Measurements from ENCODE around the gene PLPPR3.

The PLPPR3 gene

DNA sequence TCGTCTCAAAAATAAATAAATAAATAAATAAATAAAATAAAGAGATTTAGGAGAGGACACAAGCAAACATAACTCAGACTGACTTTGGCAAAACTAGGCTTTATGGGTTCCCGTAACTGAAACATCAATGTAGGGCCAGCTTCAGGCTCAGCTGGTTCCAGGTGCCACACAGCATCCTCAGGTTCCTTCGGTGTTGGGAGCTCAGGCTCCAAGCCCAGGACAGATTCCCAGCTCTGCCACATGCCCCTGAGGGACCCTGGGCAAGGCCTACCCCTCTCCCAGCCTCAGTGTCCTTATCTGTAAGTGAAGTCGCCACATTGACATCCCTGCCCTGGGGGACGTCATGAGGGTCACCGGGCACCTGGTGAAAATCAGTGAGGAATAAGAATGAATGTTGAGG, 52.1 kb downstream of the PLPPR3 start:
- DNase-seq = no peak

DNA sequence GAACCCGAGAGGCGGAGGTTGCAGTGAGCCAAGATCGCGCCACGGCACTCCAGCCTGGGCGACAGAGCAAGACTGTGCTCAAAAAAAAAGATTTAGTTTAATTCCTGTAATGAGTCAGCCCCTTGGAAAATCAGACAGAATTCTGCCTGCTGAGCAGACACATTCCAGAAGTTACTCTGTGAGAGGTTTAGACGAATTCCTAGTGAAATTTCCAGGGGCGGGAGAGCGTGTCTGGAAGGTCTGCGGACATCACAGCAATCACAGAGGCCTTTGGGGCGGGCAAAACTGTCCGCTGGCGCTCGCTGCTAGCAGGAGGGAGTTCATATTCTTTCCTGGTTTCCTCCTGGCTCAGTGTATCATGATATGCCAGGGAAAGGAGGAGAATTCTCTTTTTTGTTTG, 53.3 kb downstream of the PLPPR3 start:
- no peak for DNase-seq

GRCh38 chr19:765179-765738, 56.5 kb downstream of the PLPPR3 start:
- DNase-seq = no peak

GRCh38 chr19:764301-764700, 57.5 kb downstream of the PLPPR3 start:
- DNase-seq = no peak

- no peak for DNase-seq
Measured at GRCh38 chr19:763869-764268, 57.9 kb downstream of the PLPPR3 start.

DNA sequence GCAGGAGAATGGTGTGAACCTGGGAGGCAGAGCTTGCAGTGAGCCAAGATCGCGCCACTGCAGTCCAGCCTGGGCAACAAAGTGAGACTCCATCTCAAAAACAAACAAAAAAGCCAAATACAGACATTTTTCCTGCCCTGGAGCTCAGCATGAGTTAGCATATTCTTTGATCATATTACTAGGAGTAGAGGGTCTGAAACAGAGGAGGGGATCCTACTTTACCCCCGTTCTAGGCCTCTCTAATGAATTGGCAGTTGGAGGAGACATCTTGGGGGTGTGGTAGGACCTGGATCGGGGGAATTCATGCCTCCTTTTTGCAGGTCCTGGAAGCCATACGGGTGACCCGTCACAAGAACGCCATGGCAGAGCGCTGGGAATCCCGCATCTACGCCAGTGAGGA, 58.6 kb downstream of the PLPPR3 start:
- no peak for DNase-seq

All from retina (tissue), 1 donor.